Ascending aorta (tissue), 2 donors: Measurements from ENCODE around the gene TMC1. TPM values are rescaled to one million over a fixed set of nuclear protein-coding genes. Genes with fewer than 3 reads are reported as not detected.

Experiments
- DNase-seq, 2 donors: peaks; one replicate each; pipeline ENCODE4 v3.0.0-alpha.2; 2019; ENCODE audit warnings: low spot score in 2 of 2
- H3K27ac ChIP-seq, 2 donors: fragments of 200-600 bp; sonication (generic); one replicate each; pipeline ENCODE4 v1.5.1; 2016 to 2017; ENCODE audit warnings: mild to moderate bottlenecking in 1 of 2
- H3K27me3 ChIP-seq: fragments of 200-600 bp; sonication (generic); one replicate; pipeline ENCODE4 v1.5.1; 2017
- H3K36me3 ChIP-seq, 2 donors: fragments of 200-600 bp; sonication (generic); one replicate each; pipeline ENCODE4 v1.5.1; 2016
- H3K4me1 ChIP-seq, 2 donors: fragments of 200-600 bp; sonication (generic); one replicate each; pipeline ENCODE4 v1.5.1; 2016 to 2017; ENCODE audit warnings: mild to moderate bottlenecking in 1 of 2
- H3K4me3 ChIP-seq, 2 donors: fragments of 200-600 bp; sonication (generic); one replicate each; pipeline ENCODE4 v1.5.1; 2016 to 2017; ENCODE audit warnings: mild to moderate bottlenecking in 1 of 2
- H3K9me3 ChIP-seq, 2 donors: fragments of 200-600 bp; sonication (generic); one replicate each; pipeline ENCODE4 v1.5.1; 2016
- intact Hi-C: fragments of 100-400 bp; cut with DNase I; formaldehyde crosslinking; loops from one replicate; pipeline ENCODE4 v1.15.1; 2023
- total RNA-seq: library from RNA; depleted of rRNA; stranded (reverse); fragments of >200 nt; gene quantifications from one replicate; pipeline ENCODE4 v1.1.0, GENCODE V29; 2016
- TF ChIP-seq, protein P1 (sequence below), 3 experiments: fragments of 200-600 bp in 2 of 3; fragments of 450-650 bp in 1 of 3; sonication (generic) in 2 of 3; IDR thresholded peaks; one replicate each; pipeline ENCODE4 v1.5.1; 2016 to 2019; ENCODE audit warnings: antibody characterized with exemption in 3 of 3, mild to moderate bottlenecking in 1 of 3, moderate library complexity in 1 of 3

TMC1 gene
- total RNA-seq, 1 donor from 2014 or later, result not detected

DNA sequence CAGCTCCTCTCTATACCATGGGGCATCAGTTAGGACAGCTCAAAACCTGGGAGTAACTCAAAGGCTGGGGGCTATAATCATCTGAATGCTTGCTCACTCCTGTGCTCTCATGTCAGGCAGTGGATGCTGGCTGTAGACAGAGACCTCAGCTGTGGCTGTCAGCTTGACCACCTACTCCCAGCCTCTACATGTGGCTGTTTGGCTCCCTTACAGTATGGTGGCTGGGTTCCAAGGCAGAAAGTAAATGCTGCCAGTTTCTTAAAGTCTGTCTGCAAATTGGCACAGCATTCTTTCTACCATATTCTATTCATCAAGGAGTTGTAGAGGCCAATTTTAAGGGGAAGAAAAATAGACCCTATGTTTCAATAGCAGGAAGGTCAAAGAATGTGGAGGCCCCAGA is 66.9 kb downstream of the TMC1 start:
- H3K9me3 ChIP-seq, result no peaks in the 10 kb centered on the region
- H3K36me3 ChIP-seq, result no peaks in the 10 kb centered on the region
- no peak for DNase-seq
- no peak overlapping the region for H3K4me3 ChIP-seq
- intact Hi-C loops, result no loop called here
- no peak overlapping the region for H3K27ac ChIP-seq
- TF ChIP-seq, protein P1, sequence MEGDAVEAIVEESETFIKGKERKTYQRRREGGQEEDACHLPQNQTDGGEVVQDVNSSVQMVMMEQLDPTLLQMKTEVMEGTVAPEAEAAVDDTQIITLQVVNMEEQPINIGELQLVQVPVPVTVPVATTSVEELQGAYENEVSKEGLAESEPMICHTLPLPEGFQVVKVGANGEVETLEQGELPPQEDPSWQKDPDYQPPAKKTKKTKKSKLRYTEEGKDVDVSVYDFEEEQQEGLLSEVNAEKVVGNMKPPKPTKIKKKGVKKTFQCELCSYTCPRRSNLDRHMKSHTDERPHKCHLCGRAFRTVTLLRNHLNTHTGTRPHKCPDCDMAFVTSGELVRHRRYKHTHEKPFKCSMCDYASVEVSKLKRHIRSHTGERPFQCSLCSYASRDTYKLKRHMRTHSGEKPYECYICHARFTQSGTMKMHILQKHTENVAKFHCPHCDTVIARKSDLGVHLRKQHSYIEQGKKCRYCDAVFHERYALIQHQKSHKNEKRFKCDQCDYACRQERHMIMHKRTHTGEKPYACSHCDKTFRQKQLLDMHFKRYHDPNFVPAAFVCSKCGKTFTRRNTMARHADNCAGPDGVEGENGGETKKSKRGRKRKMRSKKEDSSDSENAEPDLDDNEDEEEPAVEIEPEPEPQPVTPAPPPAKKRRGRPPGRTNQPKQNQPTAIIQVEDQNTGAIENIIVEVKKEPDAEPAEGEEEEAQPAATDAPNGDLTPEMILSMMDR (IDR thresholded peaks at IDR 0.05), result no peak
- H3K4me1 ChIP-seq, result peaks cover 0 to 6% of the 10 kb centered on the region in 2 donors
- no peaks in the 10 kb centered on the region for H3K27me3 ChIP-seq

DNA sequence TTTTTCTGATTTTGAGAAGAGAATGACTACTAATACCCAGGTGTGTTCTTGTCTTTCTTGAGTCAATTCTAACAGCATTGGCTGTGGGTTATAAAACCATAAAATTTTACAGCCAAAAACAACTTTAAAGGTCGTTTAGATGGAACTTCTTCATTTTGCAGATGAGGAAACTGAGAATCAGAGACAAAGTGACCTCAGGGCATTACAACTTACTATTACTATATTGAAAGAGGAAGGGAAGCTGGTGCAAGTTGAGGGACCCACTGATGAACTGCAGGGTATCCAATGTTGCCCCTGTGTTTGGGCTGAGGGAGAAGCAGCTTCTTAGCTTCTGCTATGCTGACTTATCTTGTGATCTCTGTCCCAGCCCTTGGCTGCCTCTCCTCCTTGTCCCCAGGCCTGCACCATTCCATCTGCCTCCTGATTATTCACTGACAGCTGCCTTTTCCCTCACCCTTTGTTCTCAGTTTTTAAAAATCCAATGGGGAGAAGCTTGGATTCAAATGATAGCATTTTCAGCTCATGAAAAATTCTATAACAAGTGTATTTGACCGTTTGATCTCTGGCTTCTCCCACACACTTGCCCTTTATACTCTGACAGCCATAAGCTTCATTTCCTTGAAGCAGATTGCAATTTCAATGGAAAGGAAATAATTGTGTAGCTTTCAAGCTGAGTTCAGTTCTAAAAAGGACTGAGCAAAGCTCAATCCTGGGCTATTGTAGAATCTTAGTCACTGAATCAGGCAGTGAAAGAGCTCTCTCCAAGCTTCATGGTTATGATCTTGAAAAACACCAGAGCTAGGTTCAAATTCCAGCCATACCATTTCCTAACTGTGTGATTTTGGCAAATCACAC is 68.5 kb downstream of the TMC1 start:
- no peak overlapping the region for H3K27ac ChIP-seq
- no peak for DNase-seq

DNA sequence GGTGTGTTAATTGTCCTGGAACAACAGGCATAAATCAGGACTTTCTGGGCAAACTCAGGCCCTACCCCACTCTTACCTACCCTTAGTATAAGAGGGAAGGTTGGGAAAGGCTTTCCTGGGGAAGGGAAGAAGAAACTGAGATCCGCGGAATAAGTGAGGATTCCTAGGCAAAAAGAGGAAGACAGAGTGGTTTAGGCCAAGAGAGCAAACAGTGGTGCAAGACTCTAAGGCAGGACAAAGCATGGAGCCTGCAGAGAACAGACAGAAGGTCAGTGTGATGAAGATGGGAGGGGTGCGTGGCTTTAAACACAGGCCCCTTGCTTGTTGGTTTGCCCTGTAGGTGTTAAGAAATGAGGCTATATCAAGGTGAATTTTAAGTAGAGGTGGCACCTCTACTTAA is 69.4 kb downstream of the TMC1 start:
- no peaks in the 10 kb centered on the region for H3K27me3 ChIP-seq
- TF ChIP-seq, protein P1 (IDR thresholded peaks at IDR 0.05), result no peak
- H3K4me1 ChIP-seq, result peaks cover 0 to 6% of the 10 kb centered on the region in 2 donors
- H3K4me3 ChIP-seq, result no peak overlapping the region
- H3K27ac ChIP-seq, result no peak overlapping the region
- no peaks in the 10 kb centered on the region for H3K9me3 ChIP-seq
- DNase-seq, result no peak
- intact Hi-C loops, result loop anchor here (5.0 kb wide), 2 partner anchors 229 to 231 kb away; no protein-coding TSS in a partner anchor
- no peaks in the 10 kb centered on the region for H3K36me3 ChIP-seq

More for the DNA sequence above, 68.5 kb downstream of the TMC1 start:
- Histone ChIP-seq H3K4me1 (peaks cover 0 to 6% of the 10 kb centered on the region in 2 donors), H3K27me3 (no peaks in the 10 kb centered on the region), H3K36me3 (no peaks in the 10 kb centered on the region), H3K9me3 (no peaks in the 10 kb centered on the region), H3K4me3 (no peak overlapping the region)
- intact Hi-C loops, result loop anchor here (5.0 kb wide), 2 partner anchors 228 to 232 kb away; no protein-coding TSS in a partner anchor
- TF ChIP-seq, protein P1 (IDR thresholded peaks at IDR 0.05), result no peak

DNA sequence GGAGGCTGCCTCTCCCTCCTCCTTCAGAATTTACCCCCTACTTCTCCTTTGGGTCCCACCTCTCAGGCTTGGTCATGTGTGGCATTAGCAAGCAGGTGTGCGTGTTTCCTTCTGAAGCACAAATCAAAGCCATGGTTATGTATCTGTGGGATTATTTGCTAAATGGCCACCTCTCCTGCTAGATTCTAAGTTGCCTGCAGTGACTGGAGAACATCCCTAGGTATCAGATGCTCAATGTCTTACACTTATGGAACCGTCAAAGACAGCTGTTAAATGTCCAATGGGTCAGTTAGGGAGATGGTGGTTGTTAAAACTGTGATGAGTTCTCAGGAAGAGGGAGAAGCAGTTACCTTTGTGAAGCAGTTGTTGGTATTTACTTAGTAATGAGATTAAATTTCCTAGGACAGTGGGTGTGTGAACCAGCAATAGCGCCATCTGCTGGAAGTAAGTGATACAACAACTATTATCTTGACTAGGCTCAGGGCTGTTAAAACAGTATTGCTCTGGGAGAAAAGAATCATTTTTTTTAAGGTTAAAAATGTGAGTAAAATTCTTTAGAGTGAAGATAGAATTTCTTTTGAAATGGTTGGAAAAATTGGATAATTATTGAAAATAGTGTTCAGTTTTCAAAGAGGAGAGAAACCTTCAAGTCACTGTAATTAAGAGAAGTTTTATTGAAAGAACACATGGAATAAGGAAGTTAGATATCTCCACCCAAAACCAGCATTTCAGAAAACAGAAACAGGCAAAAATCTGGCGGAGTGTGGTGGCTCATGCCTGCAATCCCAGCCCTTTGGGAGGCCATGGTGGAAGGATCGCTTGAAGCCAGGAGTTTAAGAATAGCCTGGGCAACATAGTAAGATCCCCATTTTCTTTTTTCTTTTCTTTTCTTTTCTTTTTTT is 71.3 kb downstream of the TMC1 start:
- Histone ChIP-seq H3K27me3 (no peaks in the 10 kb centered on the region), H3K27ac (no peak overlapping the region), H3K9me3 (no peaks in the 10 kb centered on the region), H3K4me3 (no peak overlapping the region), H3K4me1 (peaks cover 0 to 6% of the 10 kb centered on the region in 2 donors), H3K36me3 (no peaks in the 10 kb centered on the region)
- TF ChIP-seq, protein P1 (IDR thresholded peaks at IDR 0.05), result peak; percentile 74 to 82 (median 78)
- intact Hi-C loops, result loop anchor here (1.0 to 5.0 kb wide), 4 partner anchors 230 to 311 kb away; no protein-coding TSS in a partner anchor
- DNase-seq, result no peak

DNA sequence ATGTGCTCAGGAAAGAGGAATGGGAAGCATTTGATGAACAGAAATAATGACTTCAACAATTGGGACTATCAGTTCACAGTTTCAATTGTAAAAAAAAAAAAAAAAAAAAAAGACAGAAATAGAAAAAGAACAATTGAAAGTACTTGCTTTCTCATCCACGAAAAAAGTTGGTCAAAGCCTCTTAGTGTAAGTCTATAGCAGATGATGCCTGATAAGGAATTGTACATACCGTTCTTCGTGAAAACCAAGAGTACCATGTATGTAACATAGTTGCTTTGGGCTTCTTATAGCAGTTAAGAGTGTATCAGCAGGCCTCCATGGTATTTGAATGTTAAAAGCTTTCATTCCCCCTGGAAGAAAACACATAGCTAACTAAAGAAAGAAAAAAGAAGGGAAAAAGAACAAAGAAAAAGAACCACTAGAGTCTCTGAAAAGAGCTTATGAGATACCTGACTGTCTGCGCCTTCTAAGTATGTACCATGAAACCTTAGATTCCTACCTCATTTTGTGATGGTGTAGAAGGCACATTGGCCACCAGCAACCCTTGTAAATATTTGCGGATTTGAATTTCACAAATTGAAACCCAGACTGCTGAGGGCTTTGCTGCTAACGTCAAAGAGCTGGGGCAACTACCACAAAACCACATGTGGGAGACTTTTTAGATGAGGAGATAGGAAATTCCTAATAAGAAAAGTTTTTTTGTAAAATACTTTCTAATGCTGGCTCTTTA is 75.2 kb downstream of the TMC1 start:
- H3K9me3 ChIP-seq, result no peaks in the 10 kb centered on the region
- intact Hi-C loops, result no loop called here
- peaks cover 0 to 2% of the 10 kb centered on the region in 2 donors for H3K4me1 ChIP-seq
- no peaks in the 10 kb centered on the region for H3K36me3 ChIP-seq
- H3K4me3 ChIP-seq, result no peak overlapping the region
- H3K27ac ChIP-seq, result no peak overlapping the region
- DNase-seq, result no peak
- TF ChIP-seq, protein P1 (IDR thresholded peaks at IDR 0.05), result no peak
- no peaks in the 10 kb centered on the region for H3K27me3 ChIP-seq
